ENCODE results near the gene SSUH2.

The SSUH2 gene

DNA sequence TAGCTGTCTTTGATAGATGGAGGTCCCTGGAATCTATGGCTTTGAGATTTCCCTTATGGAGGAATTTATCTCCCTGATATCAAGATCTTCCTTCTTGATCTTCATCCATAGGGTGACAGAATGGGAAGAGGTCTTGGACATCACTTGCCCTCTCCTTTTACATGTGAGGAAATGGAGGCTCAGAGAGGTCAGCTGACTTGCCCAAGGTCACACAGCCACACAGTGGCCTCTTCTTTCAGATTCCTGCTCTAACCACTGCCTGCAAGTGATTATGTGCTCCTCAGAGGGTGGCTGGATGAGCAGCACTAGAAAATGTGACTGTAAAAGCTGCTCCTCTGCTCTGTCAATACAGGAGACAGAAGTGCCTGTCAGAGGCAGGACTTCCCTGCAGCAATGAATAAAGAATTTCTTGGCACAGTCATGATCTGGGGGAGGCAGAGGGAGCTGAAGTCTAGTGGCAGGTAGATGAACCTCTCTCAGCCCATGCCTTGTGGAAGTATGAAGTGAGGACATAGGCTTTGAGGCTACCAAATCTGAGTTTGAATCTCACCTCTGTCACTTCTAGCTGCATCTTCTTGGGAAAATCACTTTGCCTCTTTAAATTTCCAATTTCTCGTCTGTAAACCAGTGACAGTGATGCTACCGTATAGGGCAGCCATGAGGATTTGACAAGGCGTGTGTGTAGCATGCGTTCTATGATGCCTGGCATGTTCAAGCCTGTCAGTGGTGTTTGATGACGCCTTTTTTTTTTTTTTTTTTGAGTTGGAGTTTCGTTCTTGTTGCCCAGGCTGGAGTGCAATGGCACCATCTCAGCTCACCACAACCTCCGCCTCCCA is 12.0 kb downstream of the SSUH2 start:
- TF ChIP-seq CTCF (IDR thresholded peaks at IDR 0.05): no peak

GRCh38 chr3:8631661-8632060 is 12.9 kb downstream of the SSUH2 start:
- TF ChIP-seq CTCF (IDR thresholded peaks at IDR 0.05): no peak

DNA sequence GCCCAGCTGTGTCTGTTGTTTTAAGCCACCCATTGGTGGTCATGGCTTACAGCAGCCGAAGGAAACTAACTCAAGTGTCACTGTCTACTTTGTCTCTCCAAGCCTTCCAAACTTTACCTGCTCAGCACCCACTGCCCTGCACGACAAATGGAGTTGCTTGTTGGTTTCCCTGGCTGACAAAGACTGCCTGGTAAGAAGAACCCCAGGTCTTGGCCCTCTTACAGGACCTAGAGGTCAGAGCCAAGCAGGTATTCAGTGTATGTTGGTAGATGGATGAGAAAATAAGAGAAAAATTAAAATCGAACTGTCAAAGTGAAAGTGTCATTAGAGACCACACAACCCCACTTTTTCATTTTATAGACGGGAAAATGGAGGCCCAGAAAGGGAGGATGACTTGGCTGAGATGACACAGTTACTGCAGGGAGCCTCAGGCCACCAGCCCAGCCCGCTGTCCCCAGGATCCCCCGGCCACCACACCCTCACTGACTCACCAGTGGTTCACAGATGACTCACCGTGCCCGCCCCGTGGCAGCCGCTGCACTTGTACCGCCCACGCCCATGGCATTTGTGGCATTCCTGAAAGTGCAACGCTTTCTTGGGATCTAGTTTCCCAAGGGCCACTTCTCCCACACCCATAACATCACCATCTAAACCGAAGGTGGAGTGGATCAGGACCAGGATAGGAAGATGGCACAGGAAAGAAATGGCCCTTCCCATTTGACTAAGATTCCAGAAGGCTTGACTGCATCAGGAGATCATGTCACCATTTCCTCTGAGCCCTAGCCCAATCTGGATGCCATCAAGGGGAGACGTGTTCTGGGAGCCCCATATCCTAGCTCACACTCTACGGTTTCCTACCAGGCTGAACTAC is 15.2 kb downstream of the SSUH2 start:
- TF ChIP-seq CTCF (IDR thresholded peaks at IDR 0.05): no peak

DNA sequence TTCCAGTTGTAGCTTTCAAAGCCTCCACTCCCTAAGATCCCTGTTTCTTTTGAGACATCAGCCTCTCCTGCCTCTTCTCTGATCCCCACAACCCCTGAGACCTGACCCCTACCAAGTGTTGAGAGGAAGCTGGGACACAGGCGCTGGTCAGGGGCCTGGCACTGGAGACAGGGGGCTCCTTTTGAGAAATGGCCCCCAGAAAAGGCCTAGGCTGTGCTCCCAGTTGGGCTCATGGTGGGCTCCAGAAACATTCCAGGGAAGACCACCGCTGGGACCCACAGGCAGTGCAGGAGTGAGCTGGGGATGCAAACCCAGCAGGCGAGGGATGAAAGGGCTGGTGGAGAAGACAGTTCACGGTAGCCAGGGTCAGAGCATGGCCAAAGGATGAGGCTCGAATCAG is 16.6 kb downstream of the SSUH2 start:
- no peak for TF ChIP-seq CTCF (IDR thresholded peaks at IDR 0.05)

- no peak for TF ChIP-seq CTCF (IDR thresholded peaks at IDR 0.05)
Measured at GRCh38 chr3:8627201-8627940, 17.2 kb downstream of the SSUH2 start.

GRCh38 chr3:8625991-8626390 is 18.6 kb downstream of the SSUH2 start:
- TF ChIP-seq CTCF (IDR thresholded peaks at IDR 0.05): no peak

DNA sequence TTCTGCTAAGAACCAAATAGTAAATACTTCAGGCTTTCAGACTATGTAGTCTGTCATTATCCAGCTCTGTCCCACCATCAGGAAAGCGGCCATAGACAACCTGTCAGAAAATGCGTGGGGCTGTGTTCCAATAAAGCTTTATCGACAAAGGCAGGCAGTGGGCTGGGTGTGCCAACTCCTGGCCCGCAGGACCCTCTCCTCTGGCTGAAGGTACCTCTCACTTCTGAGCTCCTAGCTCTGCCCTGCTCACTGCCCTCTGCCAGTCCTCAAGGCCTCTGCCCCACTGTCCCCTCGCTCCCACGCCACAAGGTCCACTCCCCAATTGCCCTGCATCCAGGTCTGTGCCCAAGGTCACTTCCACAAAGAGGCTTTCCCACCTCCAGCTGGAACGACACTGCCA is 20.0 kb downstream of the SSUH2 start:
- TF ChIP-seq CTCF (IDR thresholded peaks at IDR 0.05): no peak

Measured in LNCAP (cell line).